GM23338 (cell line): ENCODE measurements around the gene KLHL18. TPM values are rescaled to one million over a fixed set of nuclear protein-coding genes. Genes with fewer than 3 reads are reported as not detected.

Experiments used
- NANOG ChIP-seq: IDR thresholded peaks from 2 replicates; pipeline ENCODE4 v1.6.1; 2016; ENCODE audit warnings: antibody characterized with exemption, borderline replicate concordance
- STAT1 ChIP-seq: IDR thresholded peaks from one replicate; pipeline ENCODE4 v1.6.1; 2016; ENCODE audit warnings: antibody characterized with exemption; ENCODE audit not compliant: unreplicated experiment
- polyA plus RNA-seq: library from polyadenylated mRNA; unstranded; fragments of >200 nt; fragmentation: Nextera tagmentation; extraction: Ambion mirVana; gene quantifications from 2 replicates; pipeline ENCODE4 v1.2.1, GENCODE V29; 2016
- total RNA-seq: library from RNA; depleted of rRNA; stranded (reverse); fragments of >200 nt; shearing (Covaris generic); gene quantifications from 2 replicates; pipeline ENCODE4 v1.2.3, GENCODE V29; 2014
- TF ChIP-seq, protein P1 (sequence below): fragments of 250-450 bp; sonication (Bioruptor Pico); IDR thresholded peaks from 2 replicates; pipeline ENCODE4 v1.5.0; 2020; ENCODE audit warnings: mild to moderate bottlenecking, moderate library complexity
- TF ChIP-seq, protein P2 (sequence below): IDR thresholded peaks from 2 replicates; pipeline ENCODE4 v1.6.1; 2016; ENCODE audit warnings: antibody characterized with exemption
- TF ChIP-seq, protein P3 (sequence below), 2 experiments: fragments of 200-600 bp in 1 of 2; sonication (generic) in 1 of 2; conservative IDR thresholded peaks; 2 replicates each; pipeline versions ENCODE4 v1.5.1 to v1.6.1; 2016 to 2017; ENCODE audit warnings: antibody characterized with exemption in 2 of 2, low read depth in 2 of 2, mild to moderate bottlenecking in 2 of 2, moderate library complexity in 1 of 2

Gene KLHL18
- total and polyA plus RNA-seq, 2 experiments from 2014 or later = 11.3 to 18.1 TPM

DNA sequence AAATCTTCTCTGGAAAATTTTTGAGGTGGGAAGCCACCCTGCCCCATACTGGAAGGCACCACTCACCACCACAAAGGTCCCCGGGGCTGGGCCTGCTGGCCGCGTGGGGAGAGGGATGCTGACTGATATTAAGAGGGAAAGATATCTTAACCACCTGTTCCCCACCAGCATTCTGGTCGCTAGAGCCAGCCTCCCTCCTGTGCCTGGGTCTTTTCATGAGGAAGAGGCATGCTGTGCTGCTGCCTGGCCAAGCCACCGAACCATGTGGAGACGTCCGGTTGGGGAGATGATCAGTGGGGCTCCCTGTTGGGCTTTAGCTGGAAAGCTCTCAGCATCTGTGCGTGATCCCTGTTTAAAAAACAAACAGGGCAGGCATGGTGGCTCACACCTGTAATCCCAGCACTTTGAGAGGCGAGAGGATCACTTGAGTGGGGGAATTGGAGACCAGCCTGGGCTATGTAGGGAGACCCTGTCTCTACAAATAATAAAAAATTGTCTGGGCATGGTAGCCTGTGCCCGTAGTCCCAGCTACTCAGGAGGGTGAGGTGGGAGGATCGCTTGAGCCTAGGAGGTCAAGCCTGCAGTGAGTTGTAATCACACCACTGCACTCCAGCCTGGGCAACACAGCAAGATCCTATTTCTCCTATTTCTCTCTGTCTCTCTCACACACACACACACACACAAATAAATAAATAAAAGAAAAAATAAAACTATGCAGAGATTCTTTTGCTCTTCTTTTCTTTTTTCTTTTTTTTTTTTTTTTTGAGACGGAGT is 1.0 kb downstream of the KLHL18 start (continued):
- TF ChIP-seq, protein P1, sequence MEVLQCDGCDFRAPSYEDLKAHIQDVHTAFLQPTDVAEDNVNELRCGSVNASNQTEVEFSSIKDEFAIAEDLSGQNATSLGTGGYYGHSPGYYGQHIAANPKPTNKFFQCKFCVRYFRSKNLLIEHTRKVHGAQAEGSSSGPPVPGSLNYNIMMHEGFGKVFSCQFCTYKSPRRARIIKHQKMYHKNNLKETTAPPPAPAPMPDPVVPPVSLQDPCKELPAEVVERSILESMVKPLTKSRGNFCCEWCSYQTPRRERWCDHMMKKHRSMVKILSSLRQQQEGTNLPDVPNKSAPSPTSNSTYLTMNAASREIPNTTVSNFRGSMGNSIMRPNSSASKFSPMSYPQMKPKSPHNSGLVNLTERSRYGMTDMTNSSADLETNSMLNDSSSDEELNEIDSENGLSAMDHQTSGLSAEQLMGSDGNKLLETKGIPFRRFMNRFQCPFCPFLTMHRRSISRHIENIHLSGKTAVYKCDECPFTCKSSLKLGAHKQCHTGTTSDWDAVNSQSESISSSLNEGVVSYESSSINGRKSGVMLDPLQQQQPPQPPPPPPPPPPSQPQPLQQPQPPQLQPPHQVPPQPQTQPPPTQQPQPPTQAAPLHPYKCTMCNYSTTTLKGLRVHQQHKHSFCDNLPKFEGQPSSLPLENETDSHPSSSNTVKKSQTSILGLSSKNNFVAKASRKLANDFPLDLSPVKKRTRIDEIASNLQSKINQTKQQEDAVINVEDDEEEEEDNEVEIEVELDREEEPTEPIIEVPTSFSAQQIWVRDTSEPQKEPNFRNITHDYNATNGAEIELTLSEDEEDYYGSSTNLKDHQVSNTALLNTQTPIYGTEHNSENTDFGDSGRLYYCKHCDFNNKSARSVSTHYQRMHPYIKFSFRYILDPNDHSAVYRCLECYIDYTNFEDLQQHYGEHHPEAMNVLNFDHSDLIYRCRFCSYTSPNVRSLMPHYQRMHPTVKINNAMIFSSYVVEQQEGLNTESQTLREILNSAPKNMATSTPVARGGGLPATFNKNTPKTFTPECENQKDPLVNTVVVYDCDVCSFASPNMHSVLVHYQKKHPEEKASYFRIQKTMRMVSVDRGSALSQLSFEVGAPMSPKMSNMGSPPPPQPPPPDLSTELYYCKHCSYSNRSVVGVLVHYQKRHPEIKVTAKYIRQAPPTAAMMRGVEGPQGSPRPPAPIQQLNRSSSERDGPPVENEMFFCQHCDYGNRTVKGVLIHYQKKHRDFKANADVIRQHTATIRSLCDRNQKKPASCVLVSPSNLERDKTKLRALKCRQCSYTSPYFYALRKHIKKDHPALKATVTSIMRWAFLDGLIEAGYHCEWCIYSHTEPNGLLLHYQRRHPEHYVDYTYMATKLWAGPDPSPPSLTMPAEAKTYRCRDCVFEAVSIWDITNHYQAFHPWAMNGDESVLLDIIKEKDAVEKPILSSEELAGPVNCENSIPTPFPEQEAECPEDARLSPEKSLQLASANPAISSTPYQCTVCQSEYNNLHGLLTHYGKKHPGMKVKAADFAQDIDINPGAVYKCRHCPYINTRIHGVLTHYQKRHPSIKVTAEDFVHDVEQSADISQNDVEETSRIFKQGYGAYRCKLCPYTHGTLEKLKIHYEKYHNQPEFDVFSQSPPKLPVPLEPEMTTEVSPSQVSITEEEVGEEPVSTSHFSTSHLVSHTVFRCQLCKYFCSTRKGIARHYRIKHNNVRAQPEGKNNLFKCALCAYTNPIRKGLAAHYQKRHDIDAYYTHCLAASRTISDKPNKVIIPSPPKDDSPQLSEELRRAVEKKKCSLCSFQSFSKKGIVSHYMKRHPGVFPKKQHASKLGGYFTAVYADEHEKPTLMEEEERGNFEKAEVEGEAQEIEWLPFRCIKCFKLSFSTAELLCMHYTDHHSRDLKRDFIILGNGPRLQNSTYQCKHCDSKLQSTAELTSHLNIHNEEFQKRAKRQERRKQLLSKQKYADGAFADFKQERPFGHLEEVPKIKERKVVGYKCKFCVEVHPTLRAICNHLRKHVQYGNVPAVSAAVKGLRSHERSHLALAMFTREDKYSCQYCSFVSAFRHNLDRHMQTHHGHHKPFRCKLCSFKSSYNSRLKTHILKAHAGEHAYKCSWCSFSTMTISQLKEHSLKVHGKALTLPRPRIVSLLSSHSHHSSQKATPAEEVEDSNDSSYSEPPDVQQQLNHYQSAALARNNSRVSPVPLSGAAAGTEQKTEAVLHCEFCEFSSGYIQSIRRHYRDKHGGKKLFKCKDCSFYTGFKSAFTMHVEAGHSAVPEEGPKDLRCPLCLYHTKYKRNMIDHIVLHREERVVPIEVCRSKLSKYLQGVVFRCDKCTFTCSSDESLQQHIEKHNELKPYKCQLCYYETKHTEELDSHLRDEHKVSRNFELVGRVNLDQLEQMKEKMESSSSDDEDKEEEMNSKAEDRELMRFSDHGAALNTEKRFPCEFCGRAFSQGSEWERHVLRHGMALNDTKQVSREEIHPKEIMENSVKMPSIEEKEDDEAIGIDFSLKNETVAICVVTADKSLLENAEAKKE (CRISPR knock-in tag) = no peak
- TF ChIP-seq, protein P2, sequence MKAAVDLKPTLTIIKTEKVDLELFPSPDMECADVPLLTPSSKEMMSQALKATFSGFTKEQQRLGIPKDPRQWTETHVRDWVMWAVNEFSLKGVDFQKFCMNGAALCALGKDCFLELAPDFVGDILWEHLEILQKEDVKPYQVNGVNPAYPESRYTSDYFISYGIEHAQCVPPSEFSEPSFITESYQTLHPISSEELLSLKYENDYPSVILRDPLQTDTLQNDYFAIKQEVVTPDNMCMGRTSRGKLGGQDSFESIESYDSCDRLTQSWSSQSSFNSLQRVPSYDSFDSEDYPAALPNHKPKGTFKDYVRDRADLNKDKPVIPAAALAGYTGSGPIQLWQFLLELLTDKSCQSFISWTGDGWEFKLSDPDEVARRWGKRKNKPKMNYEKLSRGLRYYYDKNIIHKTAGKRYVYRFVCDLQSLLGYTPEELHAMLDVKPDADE = no peak
- TF ChIP-seq NANOG = no peak
- no peak for TF ChIP-seq STAT1
- TF ChIP-seq, protein P3, sequence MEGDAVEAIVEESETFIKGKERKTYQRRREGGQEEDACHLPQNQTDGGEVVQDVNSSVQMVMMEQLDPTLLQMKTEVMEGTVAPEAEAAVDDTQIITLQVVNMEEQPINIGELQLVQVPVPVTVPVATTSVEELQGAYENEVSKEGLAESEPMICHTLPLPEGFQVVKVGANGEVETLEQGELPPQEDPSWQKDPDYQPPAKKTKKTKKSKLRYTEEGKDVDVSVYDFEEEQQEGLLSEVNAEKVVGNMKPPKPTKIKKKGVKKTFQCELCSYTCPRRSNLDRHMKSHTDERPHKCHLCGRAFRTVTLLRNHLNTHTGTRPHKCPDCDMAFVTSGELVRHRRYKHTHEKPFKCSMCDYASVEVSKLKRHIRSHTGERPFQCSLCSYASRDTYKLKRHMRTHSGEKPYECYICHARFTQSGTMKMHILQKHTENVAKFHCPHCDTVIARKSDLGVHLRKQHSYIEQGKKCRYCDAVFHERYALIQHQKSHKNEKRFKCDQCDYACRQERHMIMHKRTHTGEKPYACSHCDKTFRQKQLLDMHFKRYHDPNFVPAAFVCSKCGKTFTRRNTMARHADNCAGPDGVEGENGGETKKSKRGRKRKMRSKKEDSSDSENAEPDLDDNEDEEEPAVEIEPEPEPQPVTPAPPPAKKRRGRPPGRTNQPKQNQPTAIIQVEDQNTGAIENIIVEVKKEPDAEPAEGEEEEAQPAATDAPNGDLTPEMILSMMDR (conservative IDR thresholded peaks at IDR 0.05; ENCODE audit: low read depth in 2 of 2) = no peak
